Ishikawa (cell line): ENCODE measurements around the gene PLD1.

Experiments
- CEBPB ChIP-seq: IDR thresholded peaks from 2 replicates; pipeline ENCODE4 v1.6.1; 2012
- CREB1 ChIP-seq: IDR thresholded peaks from 2 replicates; pipeline ENCODE4 v1.6.1; 2012; ENCODE audit warnings: low read depth
- EGR1 ChIP-seq: IDR thresholded peaks from 2 replicates; pipeline ENCODE4 v1.6.1; 2012
- EP300 ChIP-seq: IDR thresholded peaks from 2 replicates; pipeline ENCODE4 v1.6.1; 2012; ENCODE audit warnings: borderline replicate concordance
- FOXM1 ChIP-seq: IDR thresholded peaks from 2 replicates; pipeline ENCODE4 v1.6.1; 2012; ENCODE audit warnings: low read depth, borderline replicate concordance
- NFIC ChIP-seq: IDR thresholded peaks from 2 replicates; pipeline ENCODE4 v1.6.1; 2012
- RAD21 ChIP-seq: IDR thresholded peaks from 2 replicates; pipeline ENCODE4 v1.6.1; 2012; ENCODE audit warnings: low read depth
- TAF1 ChIP-seq: IDR thresholded peaks from 2 replicates; pipeline ENCODE4 v1.6.1; 2012; ENCODE audit warnings: low read depth, mild to moderate bottlenecking
- TCF12 ChIP-seq: IDR thresholded peaks from 2 replicates; pipeline ENCODE4 v1.6.1; 2012; ENCODE audit warnings: low read depth
- TEAD4 ChIP-seq: IDR thresholded peaks from 2 replicates; pipeline ENCODE4 v1.6.1; 2012
- YY1 ChIP-seq: IDR thresholded peaks from 2 replicates; pipeline ENCODE4 v1.6.1; 2012; ENCODE audit warnings: low read depth
- ZBTB7A ChIP-seq: IDR thresholded peaks from 2 replicates; pipeline ENCODE4 v1.6.1; 2012; ENCODE audit warnings: low read depth
- TF ChIP-seq, protein P1 (sequence below): IDR thresholded peaks from 2 replicates; pipeline ENCODE4 v1.6.1; 2012
- TF ChIP-seq, protein P2 (sequence below): IDR thresholded peaks from 2 replicates; pipeline ENCODE4 v1.6.1; 2012; ENCODE audit warnings: low read depth, mild to moderate bottlenecking
- TF ChIP-seq, protein P3 (sequence below): IDR thresholded peaks from 2 replicates; pipeline ENCODE4 v1.6.1; 2012

Gene PLD1

DNA sequence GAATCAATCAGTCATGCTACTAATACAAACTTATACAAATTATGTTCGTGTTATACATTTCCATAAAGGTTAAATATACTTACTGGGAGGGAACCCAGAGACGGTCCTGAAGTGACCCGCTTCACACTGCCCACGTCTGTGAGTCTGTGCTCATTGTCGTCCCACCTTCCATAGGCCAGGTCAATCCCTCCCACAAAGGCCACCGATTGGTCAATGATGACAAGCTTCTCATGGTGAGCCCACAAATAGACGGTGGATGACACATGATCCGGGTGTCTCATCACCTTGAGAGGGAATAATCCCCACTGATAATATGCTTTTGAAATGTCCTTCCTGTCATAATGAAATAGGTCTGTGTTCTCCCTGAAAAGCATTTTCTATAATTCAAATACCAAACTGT is 121.7 kb downstream of the PLD1 start:
- TF ChIP-seq, protein P1, sequence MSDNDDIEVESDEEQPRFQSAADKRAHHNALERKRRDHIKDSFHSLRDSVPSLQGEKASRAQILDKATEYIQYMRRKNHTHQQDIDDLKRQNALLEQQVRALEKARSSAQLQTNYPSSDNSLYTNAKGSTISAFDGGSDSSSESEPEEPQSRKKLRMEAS, result no peak
- TF ChIP-seq FOXM1, result no peak
- TF ChIP-seq TEAD4, result no peak
- TF ChIP-seq CEBPB, result no peak
- TF ChIP-seq TAF1, result no peak
- TF ChIP-seq CREB1, result no peak
- TF ChIP-seq, protein P2, sequence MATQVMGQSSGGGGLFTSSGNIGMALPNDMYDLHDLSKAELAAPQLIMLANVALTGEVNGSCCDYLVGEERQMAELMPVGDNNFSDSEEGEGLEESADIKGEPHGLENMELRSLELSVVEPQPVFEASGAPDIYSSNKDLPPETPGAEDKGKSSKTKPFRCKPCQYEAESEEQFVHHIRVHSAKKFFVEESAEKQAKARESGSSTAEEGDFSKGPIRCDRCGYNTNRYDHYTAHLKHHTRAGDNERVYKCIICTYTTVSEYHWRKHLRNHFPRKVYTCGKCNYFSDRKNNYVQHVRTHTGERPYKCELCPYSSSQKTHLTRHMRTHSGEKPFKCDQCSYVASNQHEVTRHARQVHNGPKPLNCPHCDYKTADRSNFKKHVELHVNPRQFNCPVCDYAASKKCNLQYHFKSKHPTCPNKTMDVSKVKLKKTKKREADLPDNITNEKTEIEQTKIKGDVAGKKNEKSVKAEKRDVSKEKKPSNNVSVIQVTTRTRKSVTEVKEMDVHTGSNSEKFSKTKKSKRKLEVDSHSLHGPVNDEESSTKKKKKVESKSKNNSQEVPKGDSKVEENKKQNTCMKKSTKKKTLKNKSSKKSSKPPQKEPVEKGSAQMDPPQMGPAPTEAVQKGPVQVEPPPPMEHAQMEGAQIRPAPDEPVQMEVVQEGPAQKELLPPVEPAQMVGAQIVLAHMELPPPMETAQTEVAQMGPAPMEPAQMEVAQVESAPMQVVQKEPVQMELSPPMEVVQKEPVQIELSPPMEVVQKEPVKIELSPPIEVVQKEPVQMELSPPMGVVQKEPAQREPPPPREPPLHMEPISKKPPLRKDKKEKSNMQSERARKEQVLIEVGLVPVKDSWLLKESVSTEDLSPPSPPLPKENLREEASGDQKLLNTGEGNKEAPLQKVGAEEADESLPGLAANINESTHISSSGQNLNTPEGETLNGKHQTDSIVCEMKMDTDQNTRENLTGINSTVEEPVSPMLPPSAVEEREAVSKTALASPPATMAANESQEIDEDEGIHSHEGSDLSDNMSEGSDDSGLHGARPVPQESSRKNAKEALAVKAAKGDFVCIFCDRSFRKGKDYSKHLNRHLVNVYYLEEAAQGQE, result no peak
- no peak for TF ChIP-seq EP300
- TF ChIP-seq EGR1, result no peak
- TF ChIP-seq RAD21, result no peak
- no peak for TF ChIP-seq ZBTB7A

DNA sequence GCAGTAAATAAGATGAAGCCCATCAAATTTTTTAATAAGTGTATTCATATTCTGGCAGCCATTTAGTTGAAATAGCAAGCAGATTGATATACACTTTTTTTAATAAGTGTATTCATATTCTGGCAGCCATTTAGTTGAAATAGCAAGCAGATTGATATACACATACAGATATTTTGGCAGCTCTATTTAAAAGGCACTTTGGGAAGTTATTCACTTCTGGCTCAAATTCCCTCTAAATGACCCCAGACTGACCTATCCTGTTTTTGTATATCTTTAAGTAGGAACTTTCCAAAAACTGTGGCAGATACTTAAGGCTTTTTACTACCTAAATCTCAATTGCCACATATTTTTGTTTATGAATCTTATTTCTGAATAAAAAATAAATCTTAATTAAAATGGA is 122.3 kb downstream of the PLD1 start:
- TF ChIP-seq EP300, result no peak
- TF ChIP-seq, protein P1, result no peak
- TF ChIP-seq EGR1, result no peak

DNA sequence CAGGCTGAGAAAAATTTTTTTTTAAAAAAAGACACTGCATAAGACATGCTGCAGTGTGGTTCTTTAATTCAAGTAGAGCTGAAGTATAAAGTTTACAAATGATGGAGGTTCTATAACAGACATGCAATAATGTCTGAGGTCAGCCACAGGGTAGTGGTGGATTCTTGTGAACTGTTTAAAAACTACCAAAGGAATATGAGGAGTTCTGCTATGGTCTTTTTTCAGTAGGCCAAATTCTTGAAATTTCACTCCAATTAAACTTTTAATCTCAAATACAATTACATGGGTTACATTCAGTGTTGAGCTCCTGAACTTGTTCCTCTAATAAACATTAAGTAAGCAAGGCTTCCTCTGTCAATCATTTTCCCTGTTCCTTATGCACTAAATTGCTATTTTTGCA is 122.7 kb downstream of the PLD1 start:
- TF ChIP-seq CEBPB (no peak), NFIC (no peak), TEAD4 (no peak), EP300 (no peak), RAD21 (no peak), TAF1 (no peak), EGR1 (no peak), ZBTB7A (no peak), TCF12 (no peak), CREB1 (no peak), YY1 (no peak), FOXM1 (no peak)
- TF ChIP-seq, protein P1, result no peak
- TF ChIP-seq, protein P2, result no peak
- TF ChIP-seq, protein P3, sequence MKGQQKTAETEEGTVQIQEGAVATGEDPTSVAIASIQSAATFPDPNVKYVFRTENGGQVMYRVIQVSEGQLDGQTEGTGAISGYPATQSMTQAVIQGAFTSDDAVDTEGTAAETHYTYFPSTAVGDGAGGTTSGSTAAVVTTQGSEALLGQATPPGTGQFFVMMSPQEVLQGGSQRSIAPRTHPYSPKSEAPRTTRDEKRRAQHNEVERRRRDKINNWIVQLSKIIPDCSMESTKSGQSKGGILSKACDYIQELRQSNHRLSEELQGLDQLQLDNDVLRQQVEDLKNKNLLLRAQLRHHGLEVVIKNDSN, result no peak

DNA sequence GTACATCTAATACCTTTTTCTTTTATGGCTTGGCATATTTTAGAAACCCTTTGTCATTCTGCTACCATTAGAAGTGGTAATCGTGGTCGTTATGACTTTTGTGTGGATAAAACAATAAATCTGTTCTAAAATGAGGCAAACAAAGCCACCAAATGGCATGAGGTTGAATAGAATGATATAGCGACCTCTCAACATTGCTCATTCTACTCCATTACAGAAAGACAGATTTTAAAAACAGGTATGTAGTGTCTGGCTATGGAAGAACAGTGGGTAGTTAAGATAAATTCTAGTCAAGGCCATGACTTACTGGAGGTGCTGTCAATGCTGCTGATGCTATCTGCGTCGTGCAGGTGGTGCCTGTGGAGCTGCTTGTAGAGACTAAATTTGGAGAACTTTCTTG is 123.2 kb downstream of the PLD1 start:
- TF ChIP-seq NFIC, result no peak

- TF ChIP-seq EGR1 (no peak), YY1 (no peak), EP300 (no peak), FOXM1 (no peak), NFIC (no peak), CREB1 (no peak), TCF12 (no peak), CEBPB (no peak), RAD21 (no peak), TAF1 (no peak)
- TF ChIP-seq, protein P1, result no peak
- TF ChIP-seq, protein P2, result no peak
- TF ChIP-seq, protein P3, result no peak
Measured at GRCh38 chr3:171685116-171685895, 125.0 kb downstream of the PLD1 start.
